B cell (primary cell): Measurements from ENCODE around the gene BRMS1.
"Not testable (repeated sequence)": the region's sequence is repeated elsewhere in the genome, so short reads cannot be mapped to it uniquely, and the experiment has no call there.

Source experiments
- EZH2 ChIP-seq: IDR thresholded peaks from 2 replicates; pipeline ENCODE4 v1.6.1; 2012; ENCODE audit warnings: borderline replicate concordance, low read depth, mild to moderate bottlenecking, moderate library complexity, low read length; ENCODE audit not compliant: insufficient read depth, poor library complexity, severe bottlenecking
- TF ChIP-seq, protein P1 (sequence below): fragments of 200-600 bp; IDR thresholded peaks from one replicate; pipeline ENCODE4 v1.8.0; 2022; ENCODE audit warnings: antibody characterized with exemption, mild to moderate bottlenecking

DNA sequence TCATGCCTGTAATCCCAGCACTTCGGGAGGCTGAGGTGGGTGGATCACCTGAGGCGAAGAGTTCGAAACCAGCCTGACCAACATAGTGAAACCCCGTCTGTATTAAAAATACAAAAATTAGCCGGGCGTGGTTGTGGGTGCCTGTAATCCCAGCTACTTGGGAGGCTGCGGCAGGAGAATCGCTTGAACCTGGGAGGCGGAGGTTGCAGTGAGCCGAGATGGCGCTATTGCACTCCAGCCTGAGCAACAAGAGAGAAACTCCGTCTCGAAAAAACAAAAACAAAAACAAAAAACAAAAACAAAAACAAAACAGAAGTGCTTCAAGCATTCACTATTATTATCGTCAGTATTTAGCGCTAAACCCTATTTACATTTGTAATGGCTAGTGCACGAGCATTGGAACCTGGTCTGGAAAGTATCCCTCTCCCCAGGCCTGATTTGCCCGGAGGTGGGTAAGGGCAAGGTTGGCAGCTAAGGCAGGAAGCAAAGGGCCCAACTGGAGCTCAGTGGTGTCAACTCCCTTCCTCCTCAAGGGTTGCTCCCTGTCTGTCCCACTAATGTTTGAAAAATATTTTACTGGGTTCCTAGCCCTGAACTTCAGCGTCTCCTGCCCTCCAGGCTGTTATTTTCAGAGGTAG is 34.0 kb downstream of the BRMS1 start:
- TF ChIP-seq, protein P1, sequence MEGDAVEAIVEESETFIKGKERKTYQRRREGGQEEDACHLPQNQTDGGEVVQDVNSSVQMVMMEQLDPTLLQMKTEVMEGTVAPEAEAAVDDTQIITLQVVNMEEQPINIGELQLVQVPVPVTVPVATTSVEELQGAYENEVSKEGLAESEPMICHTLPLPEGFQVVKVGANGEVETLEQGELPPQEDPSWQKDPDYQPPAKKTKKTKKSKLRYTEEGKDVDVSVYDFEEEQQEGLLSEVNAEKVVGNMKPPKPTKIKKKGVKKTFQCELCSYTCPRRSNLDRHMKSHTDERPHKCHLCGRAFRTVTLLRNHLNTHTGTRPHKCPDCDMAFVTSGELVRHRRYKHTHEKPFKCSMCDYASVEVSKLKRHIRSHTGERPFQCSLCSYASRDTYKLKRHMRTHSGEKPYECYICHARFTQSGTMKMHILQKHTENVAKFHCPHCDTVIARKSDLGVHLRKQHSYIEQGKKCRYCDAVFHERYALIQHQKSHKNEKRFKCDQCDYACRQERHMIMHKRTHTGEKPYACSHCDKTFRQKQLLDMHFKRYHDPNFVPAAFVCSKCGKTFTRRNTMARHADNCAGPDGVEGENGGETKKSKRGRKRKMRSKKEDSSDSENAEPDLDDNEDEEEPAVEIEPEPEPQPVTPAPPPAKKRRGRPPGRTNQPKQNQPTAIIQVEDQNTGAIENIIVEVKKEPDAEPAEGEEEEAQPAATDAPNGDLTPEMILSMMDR: not testable (repeated sequence)
- not testable (repeated sequence) for TF ChIP-seq EZH2
